Activated naive CD8-positive, alpha-beta T cell treated with anti-CD3 and anti-CD28 coated beads, Interleukin-2, amount 50 U/mL, for 24 hours (primary cell): Measurements from ENCODE around the gene PLAGL2.

ENCODE experiments used
- ATAC-seq: fragments of 150-1000 bp; cut with Tn5 transposase; one replicate; pipeline ENCODE4 v1.10.0; 2021
- DNase-seq: peaks from one replicate; pipeline ENCODE4 v3.0.0; 2021
- H3K27ac Mint-ChIP-seq: one replicate; pipeline ENCODE4 v1.8.0; 2021; ENCODE audit warnings: mild to moderate bottlenecking, mixed read lengths
- H3K27me3 Mint-ChIP-seq: one replicate; pipeline ENCODE4 v1.8.0; 2021; ENCODE audit warnings: mixed read lengths
- H3K36me3 Mint-ChIP-seq: one replicate; pipeline ENCODE4 v1.8.0; 2021; ENCODE audit warnings: low read depth, mixed read lengths
- H3K4me1 Mint-ChIP-seq: one replicate; pipeline ENCODE4 v1.8.0; 2021; ENCODE audit warnings: mixed read lengths
- H3K4me3 Mint-ChIP-seq: one replicate; pipeline ENCODE4 v1.8.0; 2021; ENCODE audit warnings: mild to moderate bottlenecking, moderate library complexity, mixed read lengths
- H3K9me3 Mint-ChIP-seq: one replicate; pipeline ENCODE4 v1.8.0; 2021; ENCODE audit warnings: mixed read lengths

The PLAGL2 gene

GRCh38 chr20:32218156-32218900 lies 10.8 kb upstream of the PLAGL2 start:
- DNase-seq (no peak), ATAC-seq (no peak)
- H3K9me3 Mint-ChIP-seq, result no peaks in the 10 kb centered on the region
- H3K36me3 Mint-ChIP-seq, result peaks cover 78% of the 10 kb centered on the region
- H3K27ac Mint-ChIP-seq, result no peak overlapping the region
- no peak overlapping the region for H3K4me3 Mint-ChIP-seq
- H3K27me3 Mint-ChIP-seq, result no peaks in the 10 kb centered on the region
- peaks cover 15% of the 10 kb centered on the region for H3K4me1 Mint-ChIP-seq

- Mint-ChIP-seq H3K27ac (peak overlapping the region; percentile 22), H3K4me3 (no peak overlapping the region), H3K27me3 (no peaks in the 10 kb centered on the region), H3K9me3 (no peaks in the 10 kb centered on the region), H3K36me3 (peaks cover 76% of the 10 kb centered on the region), H3K4me1 (peaks cover 25% of the 10 kb centered on the region)
- DNase-seq (no peak), ATAC-seq (no peak)
Measured at GRCh38 chr20:32216179-32217142, 8.9 kb upstream of the PLAGL2 start.

- Mint-ChIP-seq H3K36me3 (peaks cover 75% of the 10 kb centered on the region), H3K4me3 (no peak overlapping the region), H3K4me1 (peaks cover 31% of the 10 kb centered on the region), H3K27ac (peak overlapping the region; percentile 22), H3K9me3 (no peaks in the 10 kb centered on the region), H3K27me3 (no peaks in the 10 kb centered on the region)
- ATAC-seq (no peak), DNase-seq (no peak)
Measured at GRCh38 chr20:32215729-32216128, 8.2 kb upstream of the PLAGL2 start.

GRCh38 chr20:32215147-32215546 lies 7.6 kb upstream of the PLAGL2 start:
- H3K27ac Mint-ChIP-seq, result no peak overlapping the region
- no peak overlapping the region for H3K4me3 Mint-ChIP-seq
- no peaks in the 10 kb centered on the region for H3K9me3 Mint-ChIP-seq
- no peak for DNase-seq
- peaks cover 78% of the 10 kb centered on the region for H3K36me3 Mint-ChIP-seq
- ATAC-seq, result no peak
- no peaks in the 10 kb centered on the region for H3K27me3 Mint-ChIP-seq
- H3K4me1 Mint-ChIP-seq, result peaks cover 37% of the 10 kb centered on the region

GRCh38 chr20:32213870-32214269 lies 6.3 kb upstream of the PLAGL2 start:
- Mint-ChIP-seq H3K27me3 (no peaks in the 10 kb centered on the region), H3K4me3 (no peak overlapping the region), H3K27ac (no peak overlapping the region), H3K4me1 (peaks cover 46% of the 10 kb centered on the region), H3K9me3 (no peaks in the 10 kb centered on the region), H3K36me3 (peaks cover 80% of the 10 kb centered on the region)
- DNase-seq (no peak), ATAC-seq (no peak)

- DNase-seq (no peak), ATAC-seq (no peak)
- H3K36me3 Mint-ChIP-seq, result peaks cover 75% of the 10 kb centered on the region
- H3K4me3 Mint-ChIP-seq, result peak overlapping the region; percentile 89
- peak overlapping the region; percentile 91 for H3K27ac Mint-ChIP-seq
- H3K27me3 Mint-ChIP-seq, result no peaks in the 10 kb centered on the region
- H3K9me3 Mint-ChIP-seq, result no peaks in the 10 kb centered on the region
- peaks cover 60% of the 10 kb centered on the region for H3K4me1 Mint-ChIP-seq
Measured at GRCh38 chr20:32209850-32210605, 2.5 kb upstream of the PLAGL2 start.

GRCh38 chr20:32208499-32209154 lies 1.1 kb upstream of the PLAGL2 start:
- no peak for DNase-seq
- H3K27ac Mint-ChIP-seq, result peak overlapping the region; percentile 91
- H3K4me3 Mint-ChIP-seq, result peak overlapping the region; percentile 89
- ATAC-seq, result no peak
- H3K36me3 Mint-ChIP-seq, result peaks cover 79% of the 10 kb centered on the region
- H3K4me1 Mint-ChIP-seq, result peaks cover 68% of the 10 kb centered on the region
- no peaks in the 10 kb centered on the region for H3K9me3 Mint-ChIP-seq
- no peaks in the 10 kb centered on the region for H3K27me3 Mint-ChIP-seq

- no peaks in the 10 kb centered on the region for H3K9me3 Mint-ChIP-seq
- no peaks in the 10 kb centered on the region for H3K27me3 Mint-ChIP-seq
- peak overlapping the region; percentile 98 for H3K4me3 Mint-ChIP-seq
- H3K27ac Mint-ChIP-seq, result peak overlapping the region; percentile 100
- DNase-seq (no peak), ATAC-seq (peak; percentile 22)
- peaks cover 80% of the 10 kb centered on the region for H3K4me1 Mint-ChIP-seq
- H3K36me3 Mint-ChIP-seq, result peaks cover 89% of the 10 kb centered on the region
Measured at GRCh38 chr20:32206760-32207625, 550 bp downstream of the PLAGL2 start.

GRCh38 chr20:32205843-32206759 lies 1.4 kb downstream of the PLAGL2 start:
- no peaks in the 10 kb centered on the region for H3K9me3 Mint-ChIP-seq
- peak overlapping the region; percentile 98 for H3K4me3 Mint-ChIP-seq
- no peaks in the 10 kb centered on the region for H3K27me3 Mint-ChIP-seq
- peaks cover 91% of the 10 kb centered on the region for H3K36me3 Mint-ChIP-seq
- DNase-seq (peak; percentile 36), ATAC-seq (no peak)
- peaks cover 81% of the 10 kb centered on the region for H3K4me1 Mint-ChIP-seq
- H3K27ac Mint-ChIP-seq, result peak overlapping the region; percentile 100

GRCh38 chr20:32205110-32205842 lies 2.3 kb downstream of the PLAGL2 start:
- Mint-ChIP-seq H3K36me3 (peaks cover 91% of the 10 kb centered on the region), H3K9me3 (no peaks in the 10 kb centered on the region), H3K27ac (peak overlapping the region; percentile 100), H3K27me3 (no peaks in the 10 kb centered on the region), H3K4me3 (peak overlapping the region; percentile 98), H3K4me1 (peaks cover 80% of the 10 kb centered on the region)
- ATAC-seq (no peak), DNase-seq (no peak)

GRCh38 chr20:32204205-32205109 lies 3.1 kb downstream of the PLAGL2 start:
- Mint-ChIP-seq H3K4me3 (peak overlapping the region; percentile 98), H3K36me3 (peaks cover 90% of the 10 kb centered on the region), H3K27ac (peak overlapping the region; percentile 100), H3K9me3 (no peaks in the 10 kb centered on the region), H3K4me1 (peaks cover 80% of the 10 kb centered on the region), H3K27me3 (no peaks in the 10 kb centered on the region)
- ATAC-seq, result peak; percentile 78
- DNase-seq, result peak; percentile 77
